Colonic mucosa (tissue), 4 donors: ENCODE results near the gene DPP6. TPM values are rescaled to one million over a fixed set of nuclear protein-coding genes. Genes with fewer than 3 reads are reported as not detected.

Source experiments
- DNase-seq: peaks from one replicate; pipeline ENCODE4 v3.0.0-alpha.2; 2020
- H3K27ac ChIP-seq: fragments of 200-600 bp; one replicate; pipeline ENCODE4 v1.8.0; 2021
- H3K27me3 ChIP-seq: fragments of 200-600 bp; one replicate; pipeline ENCODE4 v1.8.0; 2021
- H3K36me3 ChIP-seq: fragments of 200-600 bp; one replicate; pipeline ENCODE4 v1.8.0; 2021
- H3K4me1 ChIP-seq: fragments of 200-600 bp; one replicate; pipeline ENCODE4 v1.8.0; 2021; ENCODE audit warnings: mild to moderate bottlenecking
- H3K4me3 ChIP-seq: fragments of 200-600 bp; one replicate; pipeline ENCODE4 v1.8.0; 2021
- H3K9ac ChIP-seq, 2 donors: one replicate each; pipeline ENCODE4 v1.7.0; 2013; ENCODE audit warnings: control low read depth in 2 of 2, low read depth in 2 of 2, low read length in 2 of 2
- H3K9me3 ChIP-seq: fragments of 200-600 bp; one replicate; pipeline ENCODE4 v1.8.0; 2021
- CTCF ChIP-seq: fragments of 200-600 bp; IDR thresholded peaks from one replicate; pipeline ENCODE4 v1.8.0; 2022; ENCODE audit warnings: antibody characterized with exemption, mild to moderate bottlenecking
- intact Hi-C: fragments of 100-400 bp; cut with DNase I; formaldehyde crosslinking; loops from one replicate; pipeline ENCODE4 v1.14.1; 2022
- total RNA-seq, 2 donors: library from RNA; stranded (reverse); fragmentation: NEBNext Ultra II Directional in 1 of 2; extraction: Animal tissue kit (Norgen Biotek cat#: 25700) in 1 of 2; gene quantifications; one replicate each; pipeline ENCODE4 v1.2.1, GENCODE V29; 2021
- donor health status: healthy.
- donor health status: DM: no; HTN: no; CAD: no.
- donor health status: DM: no; HTN: no; CAD: no.

Gene DPP6
- total RNA-seq, 2 donors from 2014 or later = 0.17 to 3.9 TPM

DNA sequence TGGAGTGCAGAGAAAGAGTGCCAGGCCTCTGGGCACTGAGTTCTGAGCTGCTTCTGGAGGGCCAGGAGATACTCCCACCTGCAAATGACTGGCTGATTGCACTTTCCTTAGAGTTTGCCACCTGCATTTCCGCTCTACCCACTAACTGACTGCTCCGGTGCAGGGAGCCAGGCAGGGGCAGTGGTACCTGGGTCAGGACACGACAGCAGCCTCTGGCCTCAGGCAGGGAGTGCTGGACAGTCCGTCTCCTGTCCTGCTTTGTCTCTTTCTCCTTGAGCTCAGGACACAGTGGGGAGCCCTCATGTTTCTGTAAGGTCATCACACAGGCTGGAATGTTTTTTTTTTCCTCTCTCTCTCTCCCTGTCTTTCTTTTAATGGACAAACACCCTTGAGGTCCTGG, 252.0 kb downstream of the DPP6 start:
- Histone ChIP-seq H3K9me3 (no peaks in the 10 kb centered on the region), H3K9ac (no peak overlapping the region), H3K27me3 (no peaks in the 10 kb centered on the region), H3K4me3 (no peak overlapping the region), H3K36me3 (no peaks in the 10 kb centered on the region), H3K4me1 (no peaks in the 10 kb centered on the region), H3K27ac (no peak overlapping the region)
- no peak for TF ChIP-seq CTCF
- no peak for DNase-seq
- intact Hi-C loops = no loop called here

DNA sequence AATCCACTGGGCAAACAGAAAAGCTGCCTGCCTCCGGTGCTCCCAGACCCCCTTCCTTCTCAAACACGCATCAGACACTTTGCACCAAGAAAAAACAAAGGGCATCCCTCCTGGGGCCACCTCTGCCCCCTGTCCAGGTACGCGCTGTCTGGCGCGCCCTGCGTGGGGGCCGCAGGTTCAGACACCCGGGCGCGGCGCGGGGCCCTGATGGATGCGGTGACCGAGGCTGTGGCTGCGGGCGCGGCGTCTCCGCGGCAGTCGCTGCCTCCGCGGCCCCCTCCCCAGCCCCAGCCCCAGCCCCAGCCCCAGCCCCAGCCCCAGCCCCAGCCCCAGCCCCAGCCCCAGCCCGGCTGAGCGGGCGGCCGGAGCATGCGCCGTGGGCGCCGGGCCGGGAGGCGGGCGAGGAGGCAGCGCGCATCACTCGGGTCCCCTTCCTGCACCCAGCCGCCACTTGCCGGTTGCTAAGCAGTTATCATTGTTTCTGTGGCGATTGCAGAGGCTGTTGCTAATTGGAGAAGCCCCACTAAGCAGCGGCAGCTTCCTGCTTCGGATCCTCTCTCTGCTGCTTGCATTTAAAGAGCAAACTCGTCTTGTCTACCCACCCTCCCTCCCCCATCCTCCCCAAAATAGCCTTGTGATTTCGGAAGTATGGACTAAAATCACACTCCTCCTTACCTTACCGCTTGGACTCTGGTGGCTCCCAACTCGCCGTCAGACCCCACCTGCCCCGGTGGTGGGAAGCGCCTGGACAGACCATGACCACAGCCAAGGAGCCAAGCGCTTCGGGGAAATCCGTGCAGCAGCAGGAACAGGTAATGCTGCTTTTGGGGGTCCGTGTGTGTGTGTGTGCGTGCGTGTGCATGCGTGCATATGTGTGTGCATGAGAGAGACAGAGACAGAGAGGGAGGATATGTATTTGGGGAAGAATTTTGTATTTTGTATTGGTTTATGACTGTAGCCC, 252.8 kb downstream of the DPP6 start:
- Histone ChIP-seq H3K27me3 (no peaks in the 10 kb centered on the region), H3K9me3 (no peaks in the 10 kb centered on the region), H3K9ac (no peak overlapping the region), H3K36me3 (no peaks in the 10 kb centered on the region), H3K4me3 (no peak overlapping the region), H3K4me1 (no peaks in the 10 kb centered on the region), H3K27ac (no peak overlapping the region)
- no peak for TF ChIP-seq CTCF
- intact Hi-C loops = no loop called here
- no peak for DNase-seq

DNA sequence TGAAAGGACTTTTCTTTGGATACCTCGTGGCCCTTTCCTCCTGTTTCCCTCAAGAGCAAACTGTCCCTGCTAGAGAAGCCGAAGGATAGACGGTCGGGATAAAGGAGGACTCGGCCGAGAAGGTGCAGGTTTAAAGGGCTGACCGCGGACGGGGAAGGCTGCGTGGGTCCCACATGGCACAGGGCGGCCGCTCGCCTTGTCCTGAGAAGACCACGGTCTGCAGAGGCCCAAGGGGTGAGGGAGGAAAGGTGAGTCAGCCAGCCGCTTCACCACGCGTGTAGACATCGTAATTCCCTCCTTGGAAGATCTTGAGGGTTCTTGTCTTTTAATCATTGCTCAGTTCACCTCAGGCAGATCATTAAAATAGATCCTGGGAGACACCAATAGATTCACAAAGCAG, 253.8 kb downstream of the DPP6 start:
- TF ChIP-seq CTCF = no peak
- DNase-seq = no peak
- no peak overlapping the region for H3K4me3 ChIP-seq
- no peak overlapping the region for H3K9ac ChIP-seq
- H3K27ac ChIP-seq = no peak overlapping the region
- H3K9me3 ChIP-seq = no peaks in the 10 kb centered on the region
- no peaks in the 10 kb centered on the region for H3K4me1 ChIP-seq
- intact Hi-C loops = no loop called here
- no peaks in the 10 kb centered on the region for H3K36me3 ChIP-seq
- no peaks in the 10 kb centered on the region for H3K27me3 ChIP-seq

GRCh38 chr7:154308928-154309327, 256.7 kb downstream of the DPP6 start:
- H3K27ac ChIP-seq = no peak overlapping the region
- DNase-seq = no peak
- no peak overlapping the region for H3K4me3 ChIP-seq
- H3K27me3 ChIP-seq = no peaks in the 10 kb centered on the region
- TF ChIP-seq CTCF = no peak
- intact Hi-C loops = no loop called here
- H3K4me1 ChIP-seq = no peaks in the 10 kb centered on the region
- no peak overlapping the region for H3K9ac ChIP-seq
- no peaks in the 10 kb centered on the region for H3K9me3 ChIP-seq
- no peaks in the 10 kb centered on the region for H3K36me3 ChIP-seq

GRCh38 chr7:154310114-154310513, 257.9 kb downstream of the DPP6 start:
- H3K27me3 ChIP-seq = no peaks in the 10 kb centered on the region
- H3K4me3 ChIP-seq = no peak overlapping the region
- no peak for TF ChIP-seq CTCF
- H3K4me1 ChIP-seq = no peaks in the 10 kb centered on the region
- H3K9me3 ChIP-seq = no peaks in the 10 kb centered on the region
- intact Hi-C loops = no loop called here
- H3K9ac ChIP-seq = no peak overlapping the region
- H3K36me3 ChIP-seq = no peaks in the 10 kb centered on the region
- DNase-seq = no peak
- H3K27ac ChIP-seq = no peak overlapping the region
